ENCODE results near the gene PSKH1.
A peak's percentile ranks its signal among the peaks of the same experiment; 100 is the strongest.

PSKH1 gene

DNA sequence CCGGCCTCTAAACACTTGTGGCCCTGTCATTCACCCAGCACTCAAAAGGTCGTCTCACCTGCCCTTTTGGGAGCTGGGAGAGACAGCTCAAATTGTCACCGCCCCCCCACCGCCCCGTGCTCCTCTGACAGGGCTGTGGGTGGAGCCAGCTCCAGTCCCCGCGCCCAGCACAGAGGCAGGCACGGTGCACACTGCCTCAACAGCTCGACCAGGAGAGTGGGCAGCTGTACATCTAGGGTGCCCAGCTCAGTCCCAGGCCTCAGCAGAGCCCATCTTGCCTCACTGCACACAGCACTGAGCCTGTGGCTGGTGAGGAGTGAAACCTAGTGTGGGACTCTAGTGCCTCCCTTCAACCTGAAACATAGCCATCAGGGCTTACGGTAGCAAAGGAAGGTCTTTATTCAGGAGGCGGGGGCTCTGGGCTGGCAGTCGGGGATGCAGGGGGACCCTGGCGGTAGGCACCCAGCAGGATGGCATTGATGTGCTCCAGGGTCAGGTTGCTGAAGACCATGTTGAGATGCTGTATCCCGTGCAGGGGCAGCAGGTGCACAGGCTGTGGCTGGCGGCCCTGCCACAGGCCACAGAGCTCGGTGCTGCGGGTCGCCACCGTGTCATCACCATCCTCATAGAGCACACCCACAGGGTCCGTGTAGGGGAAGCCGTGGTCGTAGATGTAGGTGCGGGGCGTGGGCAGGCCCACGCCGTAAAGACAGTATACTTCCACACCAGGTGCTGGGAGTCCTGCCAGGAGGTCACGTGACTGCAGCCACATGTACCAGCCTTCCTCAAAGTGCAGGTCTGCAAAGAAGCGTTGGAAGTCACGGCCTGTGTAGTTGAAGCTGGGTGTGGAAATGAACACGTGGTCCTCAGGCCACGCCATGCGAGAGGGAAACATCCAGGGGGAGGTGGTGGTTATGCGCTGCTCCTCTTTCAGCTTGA, 46.7 kb downstream of the PSKH1 start:
- peak in 1 of 3 donors; percentile 48 for DNase-seq (ENCODE audit: low read depth in 3 of 3, low spot score in 1 of 3)

DNA sequence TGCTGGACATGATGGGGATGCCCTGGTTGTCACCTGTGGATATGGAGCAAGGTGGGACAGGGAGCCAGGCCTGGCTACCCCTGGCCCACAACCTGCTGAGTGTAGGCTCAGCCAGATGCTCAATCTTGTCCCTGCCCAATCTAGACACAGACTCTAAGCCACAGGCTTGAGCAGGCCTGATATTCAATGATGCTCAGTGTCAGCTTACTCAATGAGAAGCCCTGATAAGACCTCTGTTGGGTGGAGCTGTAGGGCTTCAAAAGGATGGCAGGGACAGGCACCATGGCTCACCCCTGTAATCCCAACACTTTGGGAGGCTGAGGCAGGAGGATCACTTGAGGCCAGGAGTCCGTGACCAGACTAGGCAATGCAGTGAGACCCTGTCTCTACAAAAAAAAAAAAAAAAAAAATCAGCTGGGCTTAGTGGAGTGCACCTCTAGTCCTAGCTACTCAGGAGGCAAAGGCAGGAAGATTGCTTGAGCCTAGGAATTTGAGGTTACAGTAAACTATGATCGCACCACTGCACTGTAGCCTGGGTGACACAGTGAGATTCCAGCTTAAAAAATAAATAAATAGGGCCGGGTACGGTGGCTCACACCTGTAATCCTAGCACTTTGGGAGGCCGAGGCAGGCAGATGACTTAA, 47.5 kb downstream of the PSKH1 start:
- no peak for DNase-seq (ENCODE audit: low read depth in 3 of 3, low spot score in 1 of 3)

DNA sequence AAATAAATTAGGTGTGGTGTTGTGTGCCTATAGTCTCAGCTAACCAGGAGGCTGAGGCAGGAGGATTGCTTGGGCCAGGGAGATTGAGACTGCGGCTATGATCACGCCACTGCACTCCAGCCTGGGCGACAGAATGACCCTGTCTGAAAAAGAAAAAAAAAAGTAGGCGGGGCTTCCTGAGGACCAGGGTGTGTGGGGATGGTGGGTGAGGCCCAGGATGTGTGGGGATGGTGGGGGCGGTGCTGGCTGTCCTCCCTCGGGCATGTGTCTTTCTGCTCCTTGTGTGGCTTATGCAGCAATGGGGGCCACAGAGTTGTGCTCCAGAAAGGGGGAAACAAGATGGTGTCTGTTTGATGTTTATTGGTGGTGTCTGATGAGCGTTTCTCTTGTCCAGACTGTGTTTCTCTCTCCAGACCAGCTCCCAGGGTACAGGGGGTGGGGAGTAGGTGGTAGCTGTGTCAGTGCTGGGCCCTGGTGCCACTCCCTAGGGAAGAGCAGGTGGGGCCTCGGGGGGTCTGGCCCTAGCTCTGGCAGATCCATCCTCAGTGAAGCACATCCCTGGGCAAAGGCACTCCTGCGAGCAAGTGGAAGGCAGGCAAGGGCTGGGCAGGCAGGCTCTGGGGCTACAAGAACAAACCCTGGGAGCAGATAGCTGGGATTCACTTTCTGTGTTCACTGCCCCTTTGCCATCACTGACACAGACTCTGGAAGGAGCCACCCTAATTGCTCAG, 48.6 kb downstream of the PSKH1 start:
- no peak for DNase-seq (ENCODE audit: low read depth in 3 of 3, low spot score in 1 of 3)

DNA sequence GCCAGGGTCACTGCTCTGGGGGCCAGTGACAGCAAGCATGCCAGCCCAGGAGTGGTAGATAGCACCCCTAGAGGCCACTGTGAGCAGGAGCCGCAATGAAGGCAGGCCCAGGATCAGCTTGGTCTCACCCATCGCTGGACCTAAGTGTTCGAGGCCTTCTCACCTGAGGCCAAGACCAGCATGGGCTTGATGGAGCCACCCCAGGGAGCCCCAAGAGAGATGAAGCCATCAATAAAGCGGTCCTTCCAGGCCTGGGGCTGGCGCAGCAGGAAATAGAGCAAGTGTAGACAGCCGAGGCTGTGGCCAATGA, 49.1 kb downstream of the PSKH1 start:
- DNase-seq (ENCODE audit: low read depth in 3 of 3, low spot score in 1 of 3), result no peak

DNA sequence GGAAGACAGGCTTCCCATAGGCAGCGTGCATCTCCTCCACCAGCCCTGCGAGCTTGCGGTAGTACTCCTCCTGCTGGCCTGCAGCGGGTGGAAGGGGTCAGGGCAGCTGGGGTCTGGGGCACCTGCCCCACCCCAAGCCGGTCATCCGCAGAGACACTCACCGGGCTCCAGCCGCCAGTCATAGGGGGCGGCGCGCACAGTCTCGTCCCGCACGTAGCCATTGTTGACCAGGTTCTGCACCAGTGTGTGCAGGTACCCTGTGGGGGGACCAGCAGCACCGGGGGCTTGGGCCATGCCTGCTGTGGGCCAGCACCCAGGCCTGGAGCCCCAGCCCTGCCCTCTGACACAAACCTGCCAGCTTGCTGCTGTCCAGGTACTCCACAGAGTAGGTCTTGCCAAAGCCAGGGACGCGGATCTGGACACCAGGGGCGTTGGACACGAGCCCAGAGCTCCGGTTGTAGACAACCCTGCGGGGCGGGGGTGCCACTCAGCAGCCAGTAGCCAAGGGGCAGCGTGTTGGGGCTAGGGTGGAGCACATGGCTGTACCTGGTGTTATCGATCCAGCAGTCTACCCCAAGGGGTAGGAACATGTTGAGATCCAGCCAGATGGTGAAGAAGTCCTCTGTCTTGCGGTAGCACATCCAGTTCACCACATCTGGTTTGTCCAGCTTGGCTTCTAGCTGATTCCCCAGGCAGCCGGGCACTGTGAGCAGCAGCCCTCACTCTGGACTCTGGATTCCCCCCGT, 49.6 kb downstream of the PSKH1 start:
- DNase-seq (ENCODE audit: low read depth in 3 of 3, low spot score in 1 of 3), result no peak

DNA sequence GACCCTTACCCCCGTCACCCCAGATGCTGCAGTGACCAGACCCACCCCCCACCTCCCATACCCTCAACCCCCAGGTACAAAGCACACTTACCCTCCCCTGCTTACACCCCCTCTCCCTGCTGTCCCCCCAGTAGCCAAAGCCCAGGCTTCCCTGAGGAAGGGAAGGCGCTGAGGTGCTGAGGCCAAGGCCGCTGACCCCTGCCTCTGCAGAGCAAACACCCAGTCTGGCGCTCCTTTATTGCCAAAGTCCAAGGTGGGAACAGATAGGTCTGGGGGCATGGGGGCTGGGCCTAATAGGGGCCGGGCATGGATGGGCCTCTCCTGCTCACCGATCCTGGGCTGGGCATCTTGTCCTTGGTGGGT, 50.2 kb downstream of the PSKH1 start:
- no peak for DNase-seq (ENCODE audit: low read depth in 3 of 3, low spot score in 1 of 3)

DNA sequence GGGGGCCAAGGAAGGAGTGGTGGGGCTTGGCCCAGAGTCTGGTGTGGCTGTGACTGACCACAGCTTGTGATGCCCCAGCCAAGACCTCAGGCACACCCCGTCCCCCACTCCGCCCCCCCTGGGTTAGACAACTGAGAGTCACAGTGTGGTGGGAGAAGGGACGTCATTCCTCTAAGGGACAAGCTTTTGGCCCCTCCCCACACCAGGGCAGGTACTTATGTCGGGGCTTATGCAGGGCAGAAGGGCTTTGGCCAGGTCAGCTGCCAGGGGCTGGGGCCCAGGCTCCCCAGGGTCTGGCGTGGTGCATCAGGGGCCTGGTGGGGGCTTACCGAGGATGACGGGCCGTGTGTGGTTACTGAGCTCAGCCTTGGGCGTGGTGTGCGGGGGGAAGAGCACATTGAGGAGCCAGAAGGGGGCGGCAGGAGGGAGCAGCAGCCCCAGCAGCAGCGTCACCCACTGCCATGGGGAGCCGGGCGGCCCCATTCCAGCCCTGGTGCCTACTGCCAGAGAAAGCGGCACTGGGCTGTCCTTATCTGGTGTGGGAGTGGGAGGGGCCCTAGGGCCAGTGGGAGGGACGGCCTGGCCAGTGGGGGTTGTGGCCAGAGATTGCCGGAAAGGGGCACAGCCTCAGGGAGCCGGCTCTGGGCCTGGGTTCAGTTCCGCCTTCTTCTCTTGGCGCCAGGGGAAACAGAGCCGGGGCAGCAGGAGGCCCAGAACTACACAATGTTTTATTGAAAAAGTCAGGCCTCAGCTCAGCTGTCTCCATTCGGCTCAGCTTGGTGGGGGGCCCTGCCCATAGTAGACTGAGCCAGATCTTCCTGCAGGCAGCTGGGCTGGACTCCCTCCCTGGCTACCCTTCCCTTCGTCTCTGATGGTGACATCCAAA, 50.8 kb downstream of the PSKH1 start, which contains the start of gene LCAT:
Gene LCAT, minus strand, starts transcription at position 502 of the 886 bp plus-strand sequence. Its CDS starts 19 bp downstream, at position 483.
- DNase-seq (ENCODE audit: low read depth in 3 of 3, low spot score in 1 of 3), result no peak

DNA sequence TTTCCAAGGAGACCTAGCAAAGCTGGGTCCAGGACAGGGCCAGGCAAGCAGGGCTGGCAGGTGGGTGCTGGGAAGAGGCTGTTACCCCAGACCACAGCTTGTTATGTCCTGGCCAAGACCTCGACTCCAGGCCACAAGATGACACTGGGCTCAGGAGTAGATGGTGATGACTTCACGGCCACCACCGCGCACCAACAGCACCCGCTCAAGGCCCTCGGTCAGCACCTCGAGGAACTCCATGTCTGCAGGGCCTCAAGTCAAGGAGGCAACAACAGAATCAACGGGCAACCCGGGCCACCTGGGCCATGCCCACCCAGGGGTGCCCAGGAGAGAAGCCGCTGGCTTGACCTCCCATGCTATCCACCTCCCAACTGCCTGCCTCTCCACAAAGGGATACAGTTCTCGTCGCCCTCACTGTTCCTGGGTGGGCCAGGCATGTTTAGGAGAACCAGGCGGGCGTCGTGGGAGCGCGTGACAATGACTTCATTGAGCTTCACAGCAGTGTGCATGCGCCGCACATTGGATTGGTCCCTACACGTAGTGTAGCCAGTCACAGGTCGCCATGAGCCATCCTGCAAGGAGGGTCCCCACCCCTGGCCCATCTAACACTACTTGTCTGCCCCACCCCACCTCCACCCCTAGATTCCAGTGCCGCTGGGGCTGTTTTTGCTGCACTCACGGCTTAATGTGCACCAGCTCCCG, 51.8 kb downstream of the PSKH1 start:
- DNase-seq (ENCODE audit: low read depth in 3 of 3, low spot score in 1 of 3), result no peak

DNA sequence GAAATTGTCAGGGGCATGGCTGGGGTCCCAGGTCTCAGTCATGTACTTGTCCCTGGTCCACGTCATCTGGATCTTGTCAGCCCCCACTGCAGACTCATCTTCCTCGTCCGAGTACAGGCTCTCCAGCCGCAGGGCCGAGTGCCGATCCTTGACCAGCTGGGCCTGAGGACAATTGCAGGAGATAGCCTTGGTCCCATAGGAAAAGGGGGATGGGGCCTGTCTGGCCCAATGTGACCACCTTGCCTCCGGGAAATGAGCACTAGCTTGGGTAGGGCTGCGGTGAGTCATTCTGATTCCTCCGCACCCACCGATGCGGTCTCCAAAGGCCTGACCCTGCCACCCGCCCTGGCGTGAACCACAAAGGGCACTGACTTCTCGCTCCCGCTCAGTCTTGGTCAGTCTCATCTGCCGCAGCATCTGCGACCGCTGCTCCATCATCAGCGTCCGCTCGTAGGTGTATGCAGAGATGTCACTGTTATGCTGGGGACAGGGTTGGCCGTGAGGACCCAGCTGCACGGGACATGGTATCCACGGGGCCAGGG, 52.4 kb downstream of the PSKH1 start:
- DNase-seq (ENCODE audit: low read depth in 3 of 3, low spot score in 1 of 3), result no peak

DNA sequence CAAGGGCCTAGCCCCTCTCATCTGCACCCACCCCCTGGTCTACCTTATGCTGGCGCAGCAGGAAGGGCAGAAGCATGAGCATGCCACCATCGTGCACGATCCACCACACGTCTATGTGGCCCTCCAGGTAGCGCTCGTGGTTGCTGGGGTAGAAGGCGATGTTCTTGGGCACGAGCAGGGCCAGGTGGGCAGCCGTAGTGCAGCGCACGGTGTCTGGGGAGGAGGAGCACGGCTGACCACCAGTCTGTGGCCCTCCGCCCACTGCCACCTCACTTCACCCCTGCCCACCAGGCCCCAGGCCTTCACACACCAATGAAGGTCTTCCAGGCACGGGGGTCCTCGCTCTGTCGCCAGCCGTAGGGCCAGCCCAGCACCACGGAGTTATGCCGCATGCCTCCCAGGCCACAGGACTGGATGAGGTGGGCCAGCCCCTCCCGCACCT, 53.1 kb downstream of the PSKH1 start:
- DNase-seq (ENCODE audit: low read depth in 3 of 3, low spot score in 1 of 3), result no peak

DNA sequence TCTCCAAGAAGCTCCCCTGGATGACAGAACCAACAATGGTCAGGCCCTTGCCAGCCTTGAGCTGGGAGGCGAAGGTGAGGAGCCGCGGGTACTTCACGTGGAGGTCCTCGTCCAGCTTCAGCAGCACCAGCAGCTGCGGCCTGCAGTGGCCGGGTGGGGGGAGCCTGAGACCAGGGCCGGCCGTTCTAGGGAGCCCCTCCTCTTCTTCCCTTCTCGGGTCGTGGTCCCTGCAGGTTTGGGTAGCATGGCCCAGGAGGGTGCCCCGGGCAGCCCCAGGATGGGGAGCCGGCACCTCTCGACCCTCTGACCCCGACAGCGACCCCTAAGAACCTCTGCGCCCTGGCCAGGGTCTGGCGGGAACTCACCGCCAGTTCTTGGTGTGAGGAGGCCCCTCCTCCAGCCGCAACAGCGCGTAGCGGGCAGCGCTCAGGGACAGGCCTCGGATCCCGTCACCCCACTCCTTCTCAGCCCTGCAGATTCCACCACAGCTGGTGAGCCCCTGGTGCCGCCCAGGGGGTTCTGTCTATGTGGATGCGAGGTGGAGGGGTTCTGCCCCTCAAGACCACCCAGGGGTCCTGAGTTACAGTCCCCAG, 54.0 kb downstream of the PSKH1 start:
- DNase-seq (ENCODE audit: low read depth in 3 of 3, low spot score in 1 of 3), result no peak

DNA sequence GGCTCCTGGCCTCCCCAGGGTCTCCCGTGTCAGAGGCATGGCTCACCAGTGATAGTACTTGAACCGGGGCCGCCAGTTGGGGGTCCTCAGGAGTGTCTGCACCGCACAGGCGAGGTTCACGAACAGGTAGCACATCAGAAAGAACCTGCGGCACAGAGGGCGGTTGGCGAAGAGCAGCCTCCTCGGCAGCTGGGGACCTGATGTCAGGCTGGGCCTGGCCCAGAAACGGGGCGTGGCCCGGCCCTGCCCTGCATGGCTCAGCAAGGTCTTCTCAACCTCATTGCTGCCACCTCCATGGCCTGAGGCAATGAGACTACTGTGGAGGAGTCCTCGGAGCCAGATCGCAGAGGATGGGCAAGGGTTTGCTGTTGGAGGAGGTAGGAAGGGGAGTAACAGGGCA, 55.0 kb downstream of the PSKH1 start:
- DNase-seq (ENCODE audit: low read depth in 3 of 3, low spot score in 1 of 3), result no peak

DNA sequence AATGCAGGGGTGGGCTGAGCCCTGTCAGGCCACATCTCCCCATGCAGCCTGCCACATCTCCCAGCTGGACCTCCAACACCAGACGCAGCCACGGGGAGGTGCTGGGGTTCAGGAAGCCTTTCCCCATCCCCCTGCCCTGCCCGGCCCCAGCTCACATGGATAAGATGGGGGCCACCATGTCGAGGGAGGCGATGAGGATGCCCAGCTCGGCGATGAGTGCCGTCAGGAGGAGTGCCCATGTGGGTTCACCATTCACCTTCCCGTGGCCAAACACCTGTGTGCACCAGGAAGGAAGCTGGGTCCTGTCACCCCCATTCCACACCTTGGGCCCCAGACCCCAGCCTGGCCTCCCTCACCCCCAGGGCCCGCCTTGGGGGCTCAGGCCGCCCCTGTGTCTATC, 56.6 kb downstream of the PSKH1 start:
- DNase-seq (ENCODE audit: low read depth in 3 of 3, low spot score in 1 of 3), result no peak

DNA sequence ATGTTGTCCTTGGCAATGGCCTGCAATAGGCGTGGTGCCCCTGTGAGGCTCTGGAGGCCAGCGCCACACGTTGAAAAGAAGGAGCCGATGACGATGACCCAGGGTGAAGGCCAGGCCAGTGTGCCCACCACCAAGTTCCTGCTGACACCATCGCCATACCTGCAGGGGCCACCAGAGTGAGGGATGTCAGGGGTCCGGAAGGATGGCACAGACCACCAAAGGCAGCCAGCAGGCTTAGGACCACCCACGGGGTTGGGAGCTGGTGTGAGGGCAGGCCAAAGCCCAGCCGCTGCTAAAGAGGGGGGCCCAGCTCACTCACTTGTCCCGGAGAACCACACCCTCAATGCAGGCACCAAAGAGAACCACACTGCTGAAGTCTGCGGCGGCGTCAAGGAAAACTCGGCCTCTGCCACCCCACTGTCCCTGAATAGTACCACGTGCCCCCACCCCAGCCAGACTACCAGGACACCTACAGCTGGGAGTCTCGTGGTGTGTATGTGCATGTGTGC, 57.3 kb downstream of the PSKH1 start:
- no peak for DNase-seq (ENCODE audit: low read depth in 3 of 3, low spot score in 1 of 3)

DNA sequence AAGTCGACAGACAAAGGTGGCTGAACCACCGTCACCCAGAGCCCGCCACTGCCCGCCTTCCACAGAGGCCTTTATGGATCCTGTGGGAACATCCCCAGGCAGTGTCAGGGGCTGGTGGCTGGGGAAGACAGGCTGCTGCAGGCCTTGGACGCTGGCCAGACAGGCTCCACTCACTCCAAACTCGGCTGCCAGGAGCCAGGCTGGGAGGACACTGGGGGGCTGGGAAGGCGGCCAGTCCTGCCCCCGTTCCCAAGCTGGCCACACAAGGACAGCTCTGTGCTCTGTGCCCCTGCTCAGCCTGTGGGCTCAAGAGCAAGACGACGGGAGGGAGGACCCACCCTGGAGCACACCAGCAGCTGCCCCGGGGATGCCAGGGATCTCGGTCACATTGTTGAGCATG, 58.4 kb downstream of the PSKH1 start:
- DNase-seq (ENCODE audit: low read depth in 3 of 3, low spot score in 1 of 3), result no peak

DNA sequence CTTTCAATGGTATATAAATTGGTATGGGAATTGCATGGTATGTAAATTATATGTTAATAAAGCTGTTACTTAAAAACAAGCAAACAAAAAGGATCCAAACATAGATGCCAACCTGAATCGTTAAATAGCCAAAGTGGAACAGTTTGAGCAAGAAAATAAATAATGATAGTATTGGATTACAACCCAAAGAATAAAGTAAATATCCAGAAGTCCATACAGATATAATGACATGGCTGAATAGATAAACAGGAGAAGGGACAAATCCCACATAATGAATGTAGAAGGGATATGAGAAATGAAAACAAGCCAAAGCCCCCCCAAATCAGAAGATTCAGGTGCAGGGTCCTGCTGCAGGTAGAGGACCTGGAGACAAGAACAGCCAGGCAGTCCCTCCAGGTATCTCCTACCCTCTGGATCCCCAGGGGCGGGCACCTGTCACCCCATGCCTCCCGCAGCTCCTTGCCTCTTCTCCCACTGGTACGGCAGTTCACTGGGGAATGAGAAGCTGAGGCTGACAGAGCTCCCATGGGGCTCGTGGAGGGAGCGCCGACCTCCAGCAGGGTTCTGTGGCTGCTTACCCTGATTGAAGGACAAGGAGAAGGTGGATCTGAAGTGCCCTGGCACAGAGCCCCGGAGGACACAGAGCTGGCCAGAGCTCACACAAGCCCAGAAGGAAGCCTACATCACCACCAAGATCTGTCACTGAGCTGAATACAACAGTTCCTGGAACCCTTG, 60.8 kb downstream of the PSKH1 start:
- no peak for DNase-seq (ENCODE audit: low read depth in 3 of 3, low spot score in 1 of 3)

DNA sequence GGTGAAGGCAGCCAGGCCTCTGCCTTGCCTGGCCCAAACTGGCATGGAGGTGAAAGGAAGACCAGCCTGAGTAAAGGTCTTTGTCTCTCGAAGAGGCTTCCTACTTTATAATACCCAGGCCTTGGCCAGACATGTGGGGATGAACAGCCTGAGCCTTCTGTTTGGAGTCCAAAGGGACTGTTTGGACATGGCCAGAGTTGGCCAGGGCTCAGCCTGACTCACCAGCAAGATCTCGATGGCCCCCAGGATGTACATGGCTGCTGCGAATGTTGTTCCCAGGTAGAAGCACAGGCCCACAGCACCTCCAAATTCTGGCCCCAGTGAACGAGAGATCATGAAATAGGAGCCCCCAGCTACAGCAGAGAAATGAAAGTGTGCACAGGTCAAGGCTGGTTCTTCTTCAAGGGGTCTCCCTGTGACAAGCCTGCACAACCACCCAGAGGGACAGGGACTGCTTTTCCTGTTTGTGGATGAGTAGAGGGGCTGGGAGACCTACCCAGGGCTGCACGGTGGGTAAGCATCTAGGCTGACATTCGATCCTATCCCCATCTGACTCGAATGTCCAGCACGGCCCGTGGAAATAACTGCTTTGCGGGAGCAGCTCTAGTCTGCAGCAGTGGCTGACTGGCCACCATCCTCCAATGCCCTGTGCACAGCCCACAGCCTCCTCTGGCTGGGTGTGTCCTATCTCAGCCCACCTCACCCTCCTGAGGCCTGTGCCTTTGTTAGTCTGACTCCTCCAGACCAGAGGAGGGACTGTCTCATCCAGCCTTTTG, 61.6 kb downstream of the PSKH1 start:
- no peak for DNase-seq (ENCODE audit: low read depth in 3 of 3, low spot score in 1 of 3)

Data from stimulated activated CD4-positive, alpha-beta T cell treated with anti-CD3 and anti-CD28 coated beads, TNF-alpha, amount 100 ng/mL, for 1 hour (primary cell).